OCI-LY7 (cell line): Measurements from ENCODE around the gene MOB1B.

Experiments used
- EZH2phosphoT487 ChIP-seq: fragments of 200-600 bp; sonication (generic); IDR thresholded peaks from 2 replicates; pipeline ENCODE4 v1.6.1; 2018; ENCODE audit warnings: low read depth, borderline replicate concordance, mild to moderate bottlenecking, mixed run types, antibody characterized with exemption, low read length, moderate library complexity, mixed read lengths
- TF ChIP-seq, protein P1 (sequence below): fragments of 200-600 bp; sonication (generic); conservative IDR thresholded peaks from 2 replicates; pipeline ENCODE4 v1.5.1; 2014; ENCODE audit warnings: mild to moderate bottlenecking, antibody characterized with exemption, low read length, moderate library complexity, mixed read lengths

DNA sequence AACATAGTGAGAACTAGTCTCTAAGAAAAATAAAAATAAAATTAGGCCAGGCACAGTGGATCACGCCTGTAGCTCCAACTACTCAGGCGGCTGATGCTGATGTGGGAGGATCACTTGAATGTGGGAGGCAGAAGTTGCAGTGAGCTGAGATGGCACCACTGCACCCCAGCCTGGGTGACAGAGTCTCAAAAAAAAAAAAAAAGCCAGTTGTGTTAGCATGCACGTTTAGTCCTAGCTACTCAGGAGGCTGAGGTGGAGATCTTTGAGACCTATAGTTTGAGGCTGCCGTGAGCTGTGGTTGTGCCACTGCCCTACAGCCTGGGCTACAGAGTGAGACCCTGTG lies 93.8 kb downstream of the MOB1B start:
- TF ChIP-seq, protein P1, sequence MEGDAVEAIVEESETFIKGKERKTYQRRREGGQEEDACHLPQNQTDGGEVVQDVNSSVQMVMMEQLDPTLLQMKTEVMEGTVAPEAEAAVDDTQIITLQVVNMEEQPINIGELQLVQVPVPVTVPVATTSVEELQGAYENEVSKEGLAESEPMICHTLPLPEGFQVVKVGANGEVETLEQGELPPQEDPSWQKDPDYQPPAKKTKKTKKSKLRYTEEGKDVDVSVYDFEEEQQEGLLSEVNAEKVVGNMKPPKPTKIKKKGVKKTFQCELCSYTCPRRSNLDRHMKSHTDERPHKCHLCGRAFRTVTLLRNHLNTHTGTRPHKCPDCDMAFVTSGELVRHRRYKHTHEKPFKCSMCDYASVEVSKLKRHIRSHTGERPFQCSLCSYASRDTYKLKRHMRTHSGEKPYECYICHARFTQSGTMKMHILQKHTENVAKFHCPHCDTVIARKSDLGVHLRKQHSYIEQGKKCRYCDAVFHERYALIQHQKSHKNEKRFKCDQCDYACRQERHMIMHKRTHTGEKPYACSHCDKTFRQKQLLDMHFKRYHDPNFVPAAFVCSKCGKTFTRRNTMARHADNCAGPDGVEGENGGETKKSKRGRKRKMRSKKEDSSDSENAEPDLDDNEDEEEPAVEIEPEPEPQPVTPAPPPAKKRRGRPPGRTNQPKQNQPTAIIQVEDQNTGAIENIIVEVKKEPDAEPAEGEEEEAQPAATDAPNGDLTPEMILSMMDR = no peak
- TF ChIP-seq EZH2phosphoT487 = no peak
